NT2/D1 (cell line): Measurements from ENCODE around the gene KRT72.

Source experiments
- DNase-seq: peaks from one replicate; pipeline ENCODE4 v3.0.0-alpha.2; 2011; ENCODE audit warnings: low read depth, low spot score
- H3K27me3 ChIP-seq: 2 replicates; pipeline ENCODE4 v1.6.0; 2011; ENCODE audit warnings: mild to moderate bottlenecking; ENCODE audit not compliant: insufficient read length, insufficient read depth
- H3K36me3 ChIP-seq: 2 replicates; pipeline ENCODE4 v1.6.1; 2011; ENCODE audit warnings: mild to moderate bottlenecking, low read length, mixed read lengths; ENCODE audit not compliant: insufficient read depth, insufficient read length
- H3K4me1 ChIP-seq: 2 replicates; pipeline ENCODE4 v1.5.1; 2011; ENCODE audit not compliant: insufficient read depth, insufficient read length
- H3K4me3 ChIP-seq: 2 replicates; pipeline ENCODE4 v1.5.1; 2011; ENCODE audit warnings: low read depth; ENCODE audit not compliant: insufficient read length
- H3K9ac ChIP-seq: 2 replicates; pipeline ENCODE4 v1.6.0; 2011; ENCODE audit warnings: low read depth; ENCODE audit not compliant: insufficient read length
- H3K9me3 ChIP-seq: 2 replicates; pipeline ENCODE4 v1.5.1; 2011; ENCODE audit warnings: mild to moderate bottlenecking, low read length; ENCODE audit not compliant: insufficient read depth
- SUZ12 ChIP-seq: IDR thresholded peaks from 2 replicates; pipeline ENCODE4 v1.6.1; 2011; ENCODE audit not compliant: insufficient read length, insufficient read depth; ENCODE audit errors: extremely low read depth
- YY1 ChIP-seq: IDR thresholded peaks from 2 replicates; pipeline ENCODE4 v1.6.1; 2011; ENCODE audit not compliant: insufficient read length, insufficient read depth
- ZNF274 ChIP-seq: IDR thresholded peaks from 2 replicates; pipeline ENCODE4 v1.6.1; 2011; ENCODE audit warnings: mild to moderate bottlenecking, low read depth, low read length

KRT72 gene

GRCh38 chr12:52581481-52581880, 19.8 kb downstream of the KRT72 start:
- no peak for TF ChIP-seq YY1
- no peak for TF ChIP-seq ZNF274
- TF ChIP-seq SUZ12, result no peak
- no peaks in the 10 kb centered on the region for H3K27me3 ChIP-seq
- H3K9ac ChIP-seq, result no peak overlapping the region
- H3K4me3 ChIP-seq, result no peak overlapping the region
- no peaks in the 10 kb centered on the region for H3K36me3 ChIP-seq
- peaks cover 9% of the 10 kb centered on the region for H3K4me1 ChIP-seq
- DNase-seq, result no peak
- H3K9me3 ChIP-seq, result no peaks in the 10 kb centered on the region

GRCh38 chr12:52581066-52581465, 20.2 kb downstream of the KRT72 start:
- peaks cover 9% of the 10 kb centered on the region for H3K4me1 ChIP-seq
- no peaks in the 10 kb centered on the region for H3K9me3 ChIP-seq
- H3K36me3 ChIP-seq, result no peaks in the 10 kb centered on the region
- TF ChIP-seq SUZ12 (no peak), YY1 (no peak), ZNF274 (no peak)
- no peak for DNase-seq
- no peaks in the 10 kb centered on the region for H3K27me3 ChIP-seq
- H3K4me3 ChIP-seq, result no peak overlapping the region
- no peak overlapping the region for H3K9ac ChIP-seq

- TF ChIP-seq YY1 (no peak), SUZ12 (no peak), ZNF274 (no peak)
- Histone ChIP-seq H3K9ac (no peak overlapping the region), H3K36me3 (no peaks in the 10 kb centered on the region), H3K27me3 (no peaks in the 10 kb centered on the region), H3K9me3 (no peaks in the 10 kb centered on the region), H3K4me3 (no peak overlapping the region), H3K4me1 (peaks cover 9% of the 10 kb centered on the region)
- no peak for DNase-seq
These were observed 20.8 kb downstream of the KRT72 start for GRCh38 chr12:52580496-52580895.

- Histone ChIP-seq H3K4me3 (no peak overlapping the region), H3K9ac (no peak overlapping the region), H3K36me3 (no peaks in the 10 kb centered on the region), H3K27me3 (no peaks in the 10 kb centered on the region), H3K4me1 (peaks cover 9% of the 10 kb centered on the region), H3K9me3 (no peaks in the 10 kb centered on the region)
- no peak for DNase-seq
- TF ChIP-seq ZNF274, result no peak
- TF ChIP-seq YY1, result no peak
- no peak for TF ChIP-seq SUZ12
These were observed 21.5 kb downstream of the KRT72 start for GRCh38 chr12:52579468-52580465.

GRCh38 chr12:52578469-52578868, 22.8 kb downstream of the KRT72 start:
- TF ChIP-seq SUZ12, result no peak
- no peak for TF ChIP-seq YY1
- no peak for TF ChIP-seq ZNF274

GRCh38 chr12:52577316-52577715, 23.9 kb downstream of the KRT72 start:
- H3K36me3 ChIP-seq, result no peaks in the 10 kb centered on the region
- H3K9ac ChIP-seq, result no peak overlapping the region
- H3K4me3 ChIP-seq, result no peak overlapping the region
- H3K27me3 ChIP-seq, result no peaks in the 10 kb centered on the region
- peaks cover 2% of the 10 kb centered on the region for H3K4me1 ChIP-seq
- no peak for DNase-seq
- TF ChIP-seq YY1 (no peak), ZNF274 (no peak), SUZ12 (no peak)
- no peaks in the 10 kb centered on the region for H3K9me3 ChIP-seq

More at GRCh38 chr12:52578469-52578868, 22.8 kb downstream of the KRT72 start:
- no peaks in the 10 kb centered on the region for H3K36me3 ChIP-seq
- peaks cover 9% of the 10 kb centered on the region for H3K4me1 ChIP-seq
- H3K9ac ChIP-seq, result no peak overlapping the region
- no peaks in the 10 kb centered on the region for H3K27me3 ChIP-seq
- no peak overlapping the region for H3K4me3 ChIP-seq
- no peaks in the 10 kb centered on the region for H3K9me3 ChIP-seq
- no peak for DNase-seq

GRCh38 chr12:52575948-52576347, 25.3 kb downstream of the KRT72 start:
- no peak for TF ChIP-seq ZNF274
- no peak for TF ChIP-seq YY1
- TF ChIP-seq SUZ12, result no peak
- Histone ChIP-seq H3K4me1 (no peaks in the 10 kb centered on the region), H3K9me3 (no peaks in the 10 kb centered on the region), H3K36me3 (no peaks in the 10 kb centered on the region), H3K27me3 (no peaks in the 10 kb centered on the region), H3K9ac (no peak overlapping the region), H3K4me3 (no peak overlapping the region)
- DNase-seq, result no peak
